Stimulated activated CD8-positive, alpha-beta memory T cell treated with anti-CD3 and anti-CD28 coated beads, Interleukin-12 subunit alpha, Interleukin-12 subunit beta, amount 100 ng/mL, for 4 hours (primary cell): Measurements from ENCODE around the gene CACNA1F.
"Not testable (repeated sequence)": the region's sequence is repeated elsewhere in the genome, so short reads cannot be mapped to it uniquely, and the experiment has no call there.

Experiments used
- DNase-seq: peaks from one replicate; pipeline ENCODE4 v3.0.0-alpha.2; 2020; ENCODE audit warnings: low read depth

Gene CACNA1F

GRCh38 chrX:49176421-49177326 lies 56.5 kb downstream of the CACNA1F start:
- DNase-seq = no peak

- DNase-seq = no peak
These were observed 57.5 kb downstream of the CACNA1F start for GRCh38 chrX:49175435-49176274.

- no peak for DNase-seq
These were observed 58.4 kb downstream of the CACNA1F start for GRCh38 chrX:49174723-49175122.

DNA sequence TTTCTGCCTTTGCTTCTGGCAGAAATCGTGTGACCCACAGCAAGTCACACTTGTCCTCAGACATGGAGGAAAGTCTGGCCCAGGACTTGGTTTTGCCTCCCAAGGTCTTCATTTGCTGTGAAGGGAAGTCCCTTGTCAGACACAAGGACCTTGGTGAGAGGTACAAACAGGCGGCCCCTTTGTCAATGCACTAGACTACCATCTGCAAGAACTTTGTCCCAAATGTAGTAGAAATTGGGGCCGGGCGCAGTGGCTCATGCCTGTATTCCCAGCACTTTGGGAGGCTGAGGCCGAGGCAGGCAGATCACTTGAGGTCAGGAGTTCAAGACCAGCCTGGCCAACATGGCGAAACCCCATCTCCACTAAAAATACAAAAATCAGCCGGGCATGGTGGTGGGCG lies 59.6 kb downstream of the CACNA1F start:
- not testable (repeated sequence) for DNase-seq

DNA sequence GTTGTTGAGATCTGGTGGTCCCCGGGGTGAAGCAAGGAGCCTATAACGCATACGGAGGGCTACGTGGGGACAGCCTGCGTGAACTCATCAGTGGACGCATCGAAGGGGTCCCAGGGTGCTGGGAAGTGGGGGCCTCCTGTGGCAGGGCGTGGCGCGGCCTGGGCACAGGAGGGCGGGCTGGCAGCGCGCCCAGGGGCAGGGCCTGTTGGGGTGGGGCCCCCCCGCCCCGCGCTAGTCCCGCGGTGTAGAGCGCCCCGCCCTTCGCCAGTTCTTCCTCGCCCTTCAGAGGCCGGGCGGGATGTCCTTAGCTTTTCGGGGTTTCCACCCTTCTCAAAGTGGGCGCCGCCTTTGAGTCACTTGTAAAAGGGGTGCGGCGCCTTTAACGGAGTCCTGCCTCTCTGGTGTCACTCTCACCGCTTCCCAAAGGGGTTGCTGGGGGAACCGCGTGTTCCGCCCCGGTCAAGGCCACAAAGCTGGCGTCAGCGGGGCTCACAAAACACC lies 60.8 kb downstream of the CACNA1F start:
- peak; percentile 51 for DNase-seq

DNA sequence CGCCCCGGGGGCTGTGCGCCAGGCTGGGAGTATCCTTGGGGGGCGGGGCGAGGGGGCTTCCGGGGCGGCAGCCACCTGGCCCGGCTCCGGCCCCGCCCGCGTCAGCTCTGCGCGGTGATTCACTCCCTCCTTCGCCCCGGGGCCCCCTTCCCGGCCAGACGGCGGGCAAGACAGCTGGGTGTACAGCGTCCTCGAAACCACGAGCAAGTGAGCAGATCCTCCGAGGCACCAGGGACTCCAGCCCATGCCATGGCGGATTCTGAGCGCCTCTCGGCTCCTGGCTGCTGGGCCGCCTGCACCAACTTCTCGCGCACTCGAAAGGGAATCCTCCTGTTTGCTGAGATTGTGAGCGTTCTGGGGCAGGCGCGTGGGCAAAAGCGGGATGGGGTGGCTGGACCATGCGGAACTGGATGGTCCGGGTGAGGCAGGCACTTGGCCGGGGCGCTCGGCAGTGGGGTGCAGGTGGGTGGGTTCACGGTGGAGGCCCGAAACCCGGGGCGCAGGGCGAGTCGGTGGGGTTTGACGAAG lies 61.3 kb downstream of the CACNA1F start, which contains the start of gene PLP2:
Gene PLP2 (plus strand): TSS at position 147 of the 528 bp plus-strand sequence. CDS start 103 bp downstream, at position 250.
- peak; percentile 62 for DNase-seq

- DNase-seq = no peak
These were observed 65.4 kb downstream of the CACNA1F start for GRCh38 chrX:49167740-49168108.

DNA sequence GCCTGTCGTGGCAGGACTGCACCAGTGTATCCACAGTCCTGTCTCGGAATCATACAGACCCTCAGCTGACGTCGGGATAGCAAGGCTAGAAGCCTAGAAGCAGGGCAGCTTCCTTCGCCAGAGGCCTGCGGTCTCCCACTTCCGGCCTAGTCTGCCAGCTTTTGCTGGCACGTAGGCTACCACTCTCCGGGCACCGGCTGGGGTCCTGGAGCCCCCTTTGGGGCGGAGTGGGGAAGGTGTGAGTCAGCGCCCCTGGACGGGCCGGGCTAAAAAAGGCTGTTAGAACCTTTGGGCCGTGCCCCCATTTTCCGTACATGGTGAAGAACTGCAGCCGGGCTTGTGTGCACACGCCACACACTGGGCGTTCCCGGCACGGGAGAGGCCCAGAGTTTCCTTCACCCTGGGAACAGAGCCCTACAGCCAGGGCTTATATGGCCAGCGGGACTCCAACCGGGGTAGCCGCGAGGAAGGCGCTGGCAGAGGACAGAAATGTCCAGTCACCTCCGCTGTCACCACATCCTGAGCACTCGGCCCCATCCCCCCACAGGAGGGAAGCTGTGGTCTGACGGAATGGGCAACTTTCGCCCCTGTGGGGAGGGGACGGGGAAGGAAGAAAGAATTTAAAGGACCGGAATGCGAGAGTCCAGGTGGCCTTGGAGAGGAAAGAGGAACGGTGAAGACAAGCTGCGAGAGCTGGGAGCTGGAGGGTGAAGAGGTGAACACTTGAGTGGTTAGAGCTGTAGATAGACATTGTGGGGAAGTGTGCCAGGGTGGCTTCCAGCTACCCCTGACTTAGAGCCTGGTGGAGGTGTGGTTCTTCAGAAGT lies 66.0 kb downstream of the CACNA1F start:
- peak; percentile 48 for DNase-seq

DNA sequence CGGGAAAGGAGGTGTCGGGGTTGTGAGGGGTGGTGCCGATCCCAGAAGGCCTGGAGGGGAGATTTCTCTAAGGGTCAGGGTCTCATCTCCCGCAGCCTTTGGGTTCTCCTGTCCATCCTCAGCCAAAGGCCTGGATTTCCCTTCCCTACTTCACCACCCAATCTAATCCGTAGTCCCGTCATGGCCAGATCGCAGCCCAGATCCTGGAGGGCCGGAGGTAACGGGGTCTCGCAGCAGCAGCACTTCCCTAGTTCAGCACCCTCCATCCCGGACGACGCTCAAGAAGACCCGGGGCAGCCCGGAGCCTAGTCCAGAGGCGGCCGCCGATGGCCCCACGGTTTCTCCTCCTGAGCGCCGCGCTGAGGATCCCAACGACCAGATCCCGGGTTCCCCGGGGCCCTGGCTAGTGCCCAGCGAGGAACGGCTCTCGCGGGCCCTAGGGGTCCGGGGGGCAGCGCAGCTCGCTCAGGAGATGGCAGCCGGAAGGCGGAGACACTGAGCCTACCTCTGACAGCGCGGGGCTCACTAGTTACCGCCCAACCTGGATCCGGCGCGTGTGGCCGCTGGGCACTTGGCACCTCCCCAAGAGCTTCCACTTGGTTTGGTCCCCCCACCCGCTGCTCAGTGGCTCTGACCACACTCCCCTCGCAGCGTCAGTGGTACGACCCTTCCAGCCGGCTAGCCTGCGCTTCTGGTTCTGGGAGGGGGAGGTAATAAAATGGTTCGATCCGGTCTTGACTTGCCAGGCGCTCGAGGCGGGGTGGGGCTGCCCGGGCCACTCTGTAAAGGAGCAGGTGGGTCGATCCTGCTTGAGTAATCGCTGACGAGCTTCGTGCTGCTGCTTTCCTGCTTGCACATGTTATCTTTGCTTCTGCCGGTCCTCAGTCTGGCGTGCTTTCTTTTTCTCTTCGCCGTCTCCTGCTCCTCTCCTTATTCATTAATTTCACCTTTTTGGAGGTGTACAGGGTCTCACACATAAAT lies 66.9 kb downstream of the CACNA1F start:
- DNase-seq = peak; percentile 50

GRCh38 chrX:49164589-49165360 lies 68.4 kb downstream of the CACNA1F start:
- no peak for DNase-seq

- DNase-seq = peak; percentile 65
These were observed 69.4 kb downstream of the CACNA1F start for GRCh38 chrX:49163555-49164419.

- DNase-seq = no peak
These were observed 70.5 kb downstream of the CACNA1F start, which contains the start of gene MAGIX for GRCh38 chrX:49162620-49163019. Gene MAGIX (plus strand): TSS chrX:49162758. CDS start chrX:49162890, 132 bp downstream.

DNA sequence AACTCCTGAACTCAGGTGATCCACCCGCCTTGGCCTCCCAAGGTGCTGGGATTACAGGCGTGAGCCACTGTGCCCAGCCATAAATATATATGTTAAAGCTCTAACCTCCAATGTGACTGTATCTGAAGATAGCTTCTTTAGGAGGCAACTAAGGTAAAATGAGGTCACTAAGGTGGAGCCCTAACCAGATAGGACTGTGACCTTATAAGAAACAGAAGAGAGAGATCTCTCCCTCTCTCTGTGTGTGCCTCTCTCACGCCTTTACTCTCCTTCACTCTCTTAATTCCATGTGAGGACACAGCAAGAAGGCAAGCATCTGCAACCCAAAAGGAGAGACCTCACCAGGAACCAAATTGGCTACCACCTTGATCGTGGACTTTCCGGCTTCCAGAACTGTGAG lies 71.5 kb downstream of the CACNA1F start:
- no peak for DNase-seq

DNA sequence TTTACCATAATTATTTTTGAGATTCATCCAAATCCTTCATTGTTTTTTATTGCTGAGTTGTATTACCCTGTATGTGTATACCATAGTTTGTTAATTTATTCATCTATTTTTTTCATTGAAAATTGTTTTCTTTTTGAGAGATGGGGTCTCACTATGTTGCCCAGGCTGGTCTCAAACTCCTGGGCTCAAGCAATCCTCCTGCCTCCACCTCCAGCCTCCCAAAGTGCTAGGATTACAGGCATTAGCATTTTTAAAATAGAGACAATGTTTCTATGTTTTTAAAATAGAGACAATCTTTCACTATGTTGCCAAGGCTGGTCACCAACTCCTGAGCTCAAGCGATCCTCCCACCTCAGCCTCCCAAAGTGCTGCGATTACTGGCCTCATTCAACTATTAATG lies 72.2 kb downstream of the CACNA1F start:
- DNase-seq = no peak

DNA sequence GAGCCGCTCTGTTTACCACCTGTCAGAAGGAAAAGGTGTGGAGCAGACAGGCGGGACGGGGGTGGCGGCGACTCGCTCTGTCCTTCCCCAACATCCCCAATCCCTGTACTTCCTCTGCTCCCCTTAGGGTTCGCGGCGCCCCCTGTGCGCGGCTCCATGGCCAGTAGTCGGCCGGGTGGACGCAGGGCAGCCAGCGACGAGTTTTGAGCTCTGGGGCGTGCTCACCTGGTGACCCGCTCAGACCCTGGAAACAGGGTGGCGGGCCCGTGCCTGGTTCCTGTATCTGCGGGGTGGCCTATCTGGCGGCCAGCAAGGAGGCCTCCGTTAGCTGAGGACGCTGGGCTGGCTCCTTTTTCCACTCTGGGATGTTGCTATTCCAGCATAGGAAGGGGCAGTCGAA lies 75.9 kb downstream of the CACNA1F start:
- DNase-seq = no peak

DNA sequence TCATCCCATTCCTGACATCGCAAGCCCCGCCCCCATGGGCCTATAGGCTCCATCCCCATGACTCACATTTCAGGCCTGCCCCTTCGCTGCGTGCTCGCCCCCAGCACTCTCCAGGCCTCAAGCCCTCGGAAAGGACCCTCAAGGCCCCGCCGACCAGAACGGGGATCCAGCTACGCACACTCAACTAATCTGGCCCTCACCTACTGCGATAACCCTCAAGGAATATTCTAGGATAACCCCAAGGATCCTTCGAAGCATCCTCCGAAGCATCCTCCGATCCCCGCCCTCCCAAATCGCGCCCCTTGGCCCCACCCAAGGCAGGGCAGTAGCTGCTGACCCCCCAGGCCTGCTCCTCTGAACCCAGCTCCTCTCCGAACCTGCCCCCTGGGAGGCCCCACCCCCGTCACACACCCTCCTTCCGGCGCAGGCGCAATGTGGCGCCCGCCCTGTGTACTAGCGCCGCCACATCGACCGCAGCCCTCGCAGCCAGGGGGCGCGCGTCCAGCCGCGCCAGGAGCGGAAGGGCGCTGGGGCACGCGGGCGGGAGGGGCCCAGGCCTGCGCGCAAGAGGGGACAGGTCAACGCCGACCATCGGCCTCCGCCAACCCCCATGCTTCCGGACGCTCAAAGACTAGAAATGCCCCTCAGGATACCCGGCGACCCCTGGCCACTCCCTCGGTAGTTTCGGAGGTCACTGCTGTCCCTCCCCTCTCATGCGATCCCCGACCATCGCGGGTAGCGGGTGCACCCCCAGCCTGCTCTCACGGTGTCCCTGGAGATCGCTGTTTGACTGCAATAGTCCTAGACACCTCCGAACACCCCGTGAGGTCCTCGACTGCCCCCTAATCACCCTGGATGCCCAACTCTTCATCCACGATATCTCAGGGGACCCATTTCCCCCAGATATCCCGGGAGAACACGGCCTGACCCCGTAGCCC lies 77.0 kb downstream of the CACNA1F start:
- DNase-seq = peak; percentile 72

GRCh38 chrX:49155243-49155899 lies 77.8 kb downstream of the CACNA1F start:
- no peak for DNase-seq
